ENCODE data around the gene SPATA25.

SPATA25 gene

DNA sequence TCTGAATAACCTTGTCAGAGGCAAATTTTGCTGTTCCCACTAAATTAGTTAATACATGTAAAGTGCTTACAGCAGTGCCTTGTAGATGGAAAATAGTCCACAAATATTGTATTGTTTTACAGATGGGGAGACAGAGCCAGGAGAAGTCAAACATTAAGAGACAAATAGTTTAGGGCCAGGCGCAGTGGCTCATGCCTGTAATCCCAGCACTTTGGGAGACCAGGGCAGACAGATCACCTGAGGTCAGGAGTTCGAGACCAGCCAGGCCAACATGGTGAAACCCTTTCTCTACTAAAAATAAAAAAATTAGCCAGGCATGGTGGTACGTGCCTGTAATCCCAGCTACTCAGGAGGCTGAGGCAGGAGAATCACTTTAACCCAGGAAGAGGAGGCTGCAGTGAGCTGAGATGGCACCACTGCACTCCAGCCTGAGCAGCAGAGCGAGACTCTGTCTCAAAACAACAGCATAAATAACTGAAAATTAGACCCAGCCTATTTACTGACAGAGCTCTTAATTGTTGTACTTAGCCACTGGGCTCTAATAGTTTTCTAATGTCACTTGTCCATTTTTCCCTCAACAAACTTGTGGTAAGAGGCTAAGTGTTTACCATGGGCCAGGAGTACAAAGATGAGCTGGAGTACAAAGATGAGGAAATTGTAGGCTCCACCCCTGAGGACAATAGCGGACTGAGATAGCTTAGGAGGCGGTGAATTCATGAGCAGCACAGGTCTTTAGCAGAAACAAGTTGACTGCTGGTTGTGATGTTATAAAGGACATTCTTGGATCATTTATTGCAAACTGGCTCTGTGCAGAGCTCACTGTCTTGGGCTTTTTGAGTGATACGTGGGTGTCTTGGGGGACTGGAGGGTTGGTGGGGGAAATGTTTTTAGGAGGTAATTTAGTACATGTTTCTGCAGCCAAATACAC, 23.6 kb downstream of the SPATA25 start:
- no peak for DNase-seq

DNA sequence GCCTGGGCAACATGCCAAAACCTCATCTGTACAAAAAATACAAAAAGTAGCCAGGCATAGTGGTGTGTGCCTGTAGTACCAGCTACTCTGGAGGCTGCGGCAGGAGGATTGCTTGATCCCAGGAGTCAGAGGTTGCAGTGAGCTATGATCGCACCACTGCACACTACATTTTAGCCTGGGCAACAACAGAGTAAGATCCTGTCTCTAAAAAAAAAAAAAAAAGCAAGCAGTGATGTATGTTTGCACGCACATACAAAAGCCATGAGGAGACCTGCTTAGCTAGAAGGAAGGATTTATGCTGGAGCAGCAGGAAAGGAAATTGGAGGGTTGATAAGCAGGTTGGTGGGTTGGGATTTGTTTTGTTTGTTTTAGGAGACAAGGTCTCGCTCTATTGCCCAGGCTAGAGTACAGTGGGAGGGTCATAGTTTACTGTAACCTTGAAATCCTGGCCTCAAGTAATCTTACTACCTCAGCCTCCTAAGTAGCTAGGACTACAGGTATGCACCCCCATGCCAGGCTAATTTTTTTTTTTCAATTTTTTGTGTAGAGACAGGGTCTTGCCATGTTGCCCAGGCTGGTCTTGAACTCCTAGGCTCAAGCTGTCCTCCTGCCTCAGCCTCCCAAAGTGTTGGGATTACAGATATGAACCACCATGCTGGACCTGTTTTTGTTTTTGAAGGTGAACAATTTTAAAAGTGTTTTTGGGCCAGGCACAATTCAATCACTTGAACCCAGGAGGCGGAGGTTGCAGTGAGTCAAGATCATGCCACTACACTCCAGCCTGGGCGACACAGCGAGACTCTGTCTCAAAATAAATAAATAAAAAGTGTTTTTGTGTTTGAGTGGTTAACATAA, 26.0 kb downstream of the SPATA25 start:
- no peak for DNase-seq

DNA sequence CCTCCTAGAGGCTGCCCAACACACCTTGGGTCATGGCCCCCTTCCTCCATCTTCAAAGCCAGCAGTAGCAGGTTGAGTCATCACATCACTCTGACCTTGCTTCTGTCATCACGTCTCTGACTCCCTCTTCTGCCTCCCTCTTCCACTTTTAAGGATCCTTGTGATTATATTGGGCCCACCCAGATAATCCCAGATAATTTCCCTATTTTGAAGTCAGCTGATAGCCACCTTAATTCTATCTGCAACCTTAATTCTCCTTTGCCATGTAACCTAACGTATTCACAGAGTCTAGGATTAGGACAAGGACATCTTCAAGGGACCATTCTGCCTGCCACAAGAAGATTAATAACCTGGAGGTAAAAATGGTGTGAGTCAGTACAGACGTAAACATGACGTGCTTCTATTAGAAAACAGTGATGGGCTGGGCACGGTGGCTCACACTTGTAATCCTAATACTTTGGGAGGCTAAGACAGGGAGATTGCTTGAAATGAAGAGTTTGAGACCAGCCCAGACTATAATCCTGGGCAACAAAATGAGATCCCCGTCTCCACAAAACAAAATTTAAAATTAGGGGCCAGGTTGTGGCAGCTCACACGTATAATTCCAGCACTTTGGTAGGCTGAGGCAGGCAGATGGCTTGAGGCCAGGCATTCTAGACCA, 26.7 kb downstream of the SPATA25 start:
- DNase-seq = no peak

DNA sequence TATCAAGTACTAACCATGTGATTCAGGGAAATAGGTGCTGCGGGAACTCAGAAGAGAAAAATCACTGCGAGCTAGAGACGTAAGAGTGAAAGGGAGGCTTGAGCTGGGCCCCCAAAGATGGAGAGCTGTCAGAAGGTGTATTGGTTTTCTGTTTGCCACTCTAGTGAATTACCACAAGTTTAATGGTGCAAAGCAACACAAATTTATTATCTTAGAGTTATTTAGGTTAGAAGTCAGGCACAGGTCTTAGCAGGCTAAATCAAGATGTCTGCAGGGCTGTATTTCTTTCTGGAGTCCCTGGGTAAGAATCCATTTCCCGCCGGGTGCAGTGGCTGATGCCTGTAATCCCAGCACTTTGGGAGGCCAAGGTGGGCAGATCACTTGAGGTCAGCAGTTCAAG, 27.5 kb downstream of the SPATA25 start:
- no peak for DNase-seq

DNA sequence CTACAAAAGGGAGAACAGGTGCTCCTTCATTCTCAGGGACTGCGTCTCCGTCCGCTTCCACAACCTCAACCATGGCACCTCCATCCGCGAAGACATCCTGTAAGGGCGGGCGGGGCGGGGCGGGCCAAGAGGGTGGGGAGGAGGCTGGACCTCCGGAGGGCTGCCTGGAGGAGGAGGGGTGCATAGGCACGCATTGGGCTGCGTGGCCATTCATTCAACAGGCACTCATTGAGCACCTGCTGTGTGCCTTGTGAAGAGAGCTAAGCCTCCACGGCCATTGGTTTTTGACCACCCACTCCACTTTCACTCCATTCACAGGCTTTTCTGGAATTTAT, 29.6 kb downstream of the SPATA25 start:
- peak; percentile 40 to 45 for DNase-seq

DNA sequence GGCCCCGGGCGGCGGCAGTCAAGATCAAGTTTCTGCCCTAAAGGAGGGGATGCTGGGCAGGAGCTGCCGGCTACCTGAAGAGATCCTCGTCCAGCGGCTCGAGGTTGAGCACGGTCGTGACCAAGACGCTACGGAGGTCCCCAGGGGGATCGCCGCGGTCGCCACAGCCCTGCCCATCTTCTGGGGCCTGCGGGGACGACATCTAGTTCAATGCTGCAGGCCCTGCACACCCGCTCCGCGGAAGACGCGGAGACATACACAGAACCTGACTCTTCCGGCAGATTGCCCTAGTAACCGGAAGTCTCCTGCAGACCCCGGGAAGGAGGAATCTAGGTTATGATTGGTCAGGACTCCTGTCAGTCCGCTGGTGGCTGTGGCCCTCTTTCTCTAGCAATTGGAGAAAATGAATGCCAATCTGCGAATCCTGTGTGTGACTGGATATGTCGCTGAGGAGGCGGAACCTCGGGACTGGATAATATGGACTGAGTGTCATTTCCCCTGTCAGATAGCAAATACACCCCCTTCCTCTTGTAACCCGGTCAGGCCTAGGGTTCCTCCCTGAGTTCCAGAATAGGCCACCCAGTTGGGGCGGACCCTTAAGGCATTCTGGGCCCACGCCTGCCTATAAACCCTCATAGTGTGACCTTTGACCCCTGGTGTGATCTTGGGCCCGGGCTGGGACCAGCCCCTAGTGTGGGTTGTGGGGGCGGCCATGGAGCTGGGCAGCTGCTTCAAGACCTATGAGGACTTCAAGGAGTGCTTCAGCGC, 30.1 kb downstream of the SPATA25 start, which contains the start of the genes ACOT8 and ZSWIM3:
Gene ACOT8, minus strand, starts transcription at position 279 of the 768 bp plus-strand sequence. Its CDS starts 77 bp downstream, at position 202.
Gene ZSWIM3, plus strand, starts transcription at position 501 of the 768 bp plus-strand sequence. Its CDS starts 212 bp downstream, at position 713.
- DNase-seq = peak; percentile 98 to 99

DNA sequence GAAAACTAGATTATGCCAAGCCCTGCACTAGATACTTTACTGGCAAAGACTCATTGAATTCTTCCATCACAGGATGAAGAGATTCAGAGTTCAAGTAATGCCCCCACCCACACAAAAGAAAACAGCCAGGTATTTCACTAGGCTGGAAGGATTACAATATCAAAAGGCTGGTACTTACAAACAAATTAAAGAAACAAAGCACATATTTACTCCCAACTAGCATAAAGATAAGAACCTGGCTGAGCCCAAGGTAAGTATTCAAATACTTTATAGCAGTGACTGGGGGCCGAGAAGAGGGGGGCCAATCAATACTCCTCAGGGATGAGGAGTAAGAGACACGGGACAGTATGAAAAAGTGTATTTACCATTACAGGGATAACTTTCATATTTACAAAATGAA, 33.9 kb downstream of the SPATA25 start:
- DNase-seq = no peak

DNA sequence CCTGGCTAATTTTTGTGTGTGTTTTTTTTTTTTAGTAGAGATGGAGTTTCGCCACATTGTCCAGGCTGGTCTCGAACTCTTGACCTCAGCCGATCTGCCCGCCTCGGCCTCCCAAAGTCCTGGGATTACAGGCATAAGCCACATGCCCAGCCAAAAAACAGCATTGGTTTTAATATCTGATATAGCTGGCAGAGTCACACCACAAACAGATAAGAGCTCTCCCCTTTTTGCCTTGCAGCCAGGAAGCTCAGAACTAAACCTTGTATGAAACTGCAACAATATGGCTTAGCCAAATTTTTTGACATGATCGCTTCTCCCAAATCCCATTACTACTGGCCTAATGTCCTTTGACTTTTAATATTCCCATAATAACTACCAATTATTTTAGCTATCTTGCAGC, 35.1 kb downstream of the SPATA25 start:
- DNase-seq = no peak

DNA sequence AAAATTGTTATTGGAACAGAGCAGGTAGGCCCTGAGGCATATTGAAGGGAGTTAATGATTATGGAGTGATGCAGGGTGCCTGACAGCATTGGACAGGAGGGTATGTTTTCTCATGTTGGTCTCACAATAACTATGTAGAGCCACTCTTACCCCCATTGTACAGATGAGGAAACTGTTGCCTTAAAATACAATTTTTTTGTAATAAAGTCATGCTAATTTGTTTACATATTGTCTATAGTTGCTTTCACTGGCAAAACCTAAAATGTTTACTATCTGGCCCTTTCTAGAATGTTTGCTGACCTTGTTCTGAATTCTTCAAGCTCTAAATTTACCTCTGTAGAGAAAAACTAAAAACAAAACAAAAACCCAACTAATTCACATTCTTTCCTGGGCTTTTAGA, 35.9 kb downstream of the SPATA25 start:
- no peak for DNase-seq

DNA sequence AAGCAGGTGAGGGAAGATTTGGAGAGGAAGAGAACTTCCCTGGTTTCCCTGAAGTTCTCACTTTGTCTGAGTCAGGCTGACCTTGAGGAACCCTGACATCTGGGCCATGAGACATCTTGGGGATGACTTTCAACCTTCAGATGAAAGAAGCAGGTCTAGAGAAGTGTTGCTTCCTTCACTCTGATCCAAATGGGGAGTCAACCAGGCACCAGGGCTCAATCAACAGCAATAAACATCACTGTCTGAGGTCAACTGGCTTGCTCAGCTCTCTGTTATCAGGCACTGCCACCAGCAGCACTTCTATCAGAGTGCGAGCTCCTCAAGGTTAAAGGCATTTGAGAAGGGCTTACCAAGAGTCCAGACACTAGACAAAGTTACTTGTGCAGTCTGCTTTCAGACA, 36.5 kb downstream of the SPATA25 start:
- DNase-seq = no peak

DNA sequence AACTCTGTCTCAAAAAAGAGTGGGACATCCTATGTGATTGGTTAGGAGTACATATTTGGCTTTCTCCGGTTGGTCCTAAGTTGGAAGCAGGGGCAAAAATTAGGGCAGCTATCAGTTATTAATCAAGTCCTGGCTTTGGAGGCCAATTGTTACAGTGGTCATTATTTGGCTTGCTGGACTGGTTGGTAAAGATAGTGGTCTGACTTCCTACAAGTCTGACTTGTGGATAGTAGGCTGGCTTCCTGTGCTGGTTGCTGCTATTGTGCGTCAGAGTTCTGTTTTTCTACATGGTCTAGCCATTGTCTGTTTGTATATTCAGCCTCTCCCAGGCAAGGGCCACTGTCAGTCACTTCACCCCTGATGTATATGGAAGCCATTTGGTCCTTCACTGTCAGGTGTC, 37.2 kb downstream of the SPATA25 start:
- DNase-seq = no peak

DNA sequence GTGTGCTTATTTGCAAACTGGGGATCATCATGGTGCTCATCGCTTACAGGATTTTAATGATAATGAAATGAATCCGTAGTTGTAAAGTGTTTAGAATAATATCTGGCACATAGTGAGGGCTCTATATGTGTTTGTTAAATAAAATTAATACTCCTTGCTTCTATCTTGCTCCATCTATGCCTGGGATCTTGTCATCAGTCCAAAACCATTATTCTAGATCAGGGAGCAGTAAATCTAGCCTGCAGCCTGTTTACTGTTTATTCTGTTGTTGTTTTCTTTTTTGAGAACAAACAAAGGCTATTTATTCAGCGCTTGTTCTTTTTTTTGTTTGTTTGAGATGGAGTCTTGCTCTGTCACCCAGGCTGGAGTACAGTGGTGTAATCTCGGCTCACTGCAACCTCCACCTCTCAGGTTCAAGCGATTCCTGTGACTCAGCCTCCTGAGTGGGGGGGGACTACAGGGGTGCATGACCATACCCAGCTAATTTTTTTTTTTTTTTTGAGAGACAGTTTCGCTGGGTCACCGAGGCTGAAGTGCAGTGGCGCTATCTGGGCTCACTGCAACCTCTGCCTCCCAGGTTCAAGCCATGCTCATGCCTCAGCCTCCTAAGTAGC, 38.3 kb downstream of the SPATA25 start:
- DNase-seq = no peak

DNA sequence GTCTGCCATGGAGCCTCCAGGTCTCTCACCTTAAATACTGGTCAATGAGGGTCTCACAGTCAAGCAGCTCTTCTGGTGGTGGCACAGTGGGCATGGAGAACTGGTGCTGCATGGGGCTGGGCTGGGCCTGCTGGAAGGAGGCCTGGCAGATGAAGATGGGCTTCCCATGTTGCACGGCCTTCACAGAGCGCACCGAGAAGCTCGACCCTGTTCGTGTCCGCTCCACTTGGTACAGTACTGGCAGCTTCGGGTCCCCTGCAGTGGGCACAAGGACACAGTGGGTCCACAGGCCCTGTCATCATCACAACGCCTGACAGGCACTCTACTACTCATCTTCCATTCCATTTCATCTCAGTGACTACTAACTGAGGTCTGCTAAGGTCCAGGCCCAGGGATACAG, 39.0 kb downstream of the SPATA25 start:
- DNase-seq = no peak

DNA sequence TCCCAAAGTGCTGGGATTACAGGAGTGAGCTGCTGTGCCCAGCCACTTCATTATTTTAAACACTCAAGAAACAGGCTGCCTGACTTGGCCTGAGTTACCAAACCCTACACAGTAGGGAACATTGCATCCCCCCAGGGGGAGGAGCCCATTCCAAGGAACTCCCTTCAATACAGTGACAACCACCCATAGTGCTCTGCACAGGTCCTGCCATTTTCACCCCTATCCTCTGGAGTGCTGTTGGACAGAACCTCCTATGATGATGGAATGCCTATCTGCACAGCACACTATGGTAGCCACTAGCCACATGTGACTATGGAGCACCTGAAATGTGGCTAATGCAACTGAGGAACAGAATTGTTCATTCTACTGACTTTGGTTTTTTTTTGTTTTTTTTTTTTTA, 42.0 kb downstream of the SPATA25 start:
- no peak for DNase-seq

DNA sequence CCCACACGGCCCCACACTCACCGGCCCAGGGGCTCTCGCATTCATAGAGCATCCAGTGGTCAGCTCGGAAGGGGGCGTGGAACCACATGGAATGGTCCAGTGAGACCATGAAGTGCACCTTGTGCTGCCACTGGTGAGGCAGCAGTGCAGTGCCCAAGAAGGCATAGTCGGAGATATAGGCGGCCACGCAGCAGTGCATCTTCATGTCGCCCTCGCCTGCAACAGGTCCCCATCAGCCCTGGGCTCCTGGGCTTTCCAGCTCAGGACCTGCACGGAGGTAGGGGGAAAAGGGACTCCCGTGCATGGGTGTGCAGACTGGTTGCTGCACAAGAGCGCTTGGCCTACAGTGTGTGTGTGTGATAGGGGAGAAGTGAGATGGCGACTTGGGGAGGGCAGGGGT, 43.9 kb downstream of the SPATA25 start:
- DNase-seq = no peak

DNA sequence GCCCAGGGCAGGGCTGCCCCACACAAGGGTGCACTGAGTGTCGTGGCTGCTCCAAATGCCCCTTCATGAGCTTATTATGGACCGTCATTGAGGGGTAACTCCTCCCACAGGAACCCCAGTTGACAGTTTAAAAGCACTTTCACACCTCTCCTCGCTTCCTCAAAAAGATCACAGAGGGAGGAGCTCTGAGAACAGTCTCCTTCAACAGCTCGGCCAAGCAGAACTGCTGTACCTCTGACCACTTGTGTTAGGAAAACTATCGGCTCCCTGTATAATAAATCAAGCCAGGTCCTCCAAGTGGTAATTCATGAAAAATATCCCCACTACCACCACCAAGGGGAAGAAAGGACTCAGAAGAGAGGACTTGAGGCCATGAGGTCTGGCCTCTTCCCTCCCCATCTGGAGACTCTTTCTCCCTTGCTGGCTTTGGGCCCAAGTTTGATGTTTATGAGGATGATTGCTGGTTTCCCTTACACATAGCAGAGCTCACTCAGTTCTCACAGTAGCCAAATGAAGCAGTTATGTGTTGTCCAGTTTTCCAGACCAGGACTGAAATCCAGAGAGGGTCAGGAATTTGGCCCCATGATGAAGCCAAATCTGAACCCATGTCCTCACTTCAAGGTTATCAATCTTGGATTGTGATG, 45.1 kb downstream of the SPATA25 start:
- no peak for DNase-seq

DNA sequence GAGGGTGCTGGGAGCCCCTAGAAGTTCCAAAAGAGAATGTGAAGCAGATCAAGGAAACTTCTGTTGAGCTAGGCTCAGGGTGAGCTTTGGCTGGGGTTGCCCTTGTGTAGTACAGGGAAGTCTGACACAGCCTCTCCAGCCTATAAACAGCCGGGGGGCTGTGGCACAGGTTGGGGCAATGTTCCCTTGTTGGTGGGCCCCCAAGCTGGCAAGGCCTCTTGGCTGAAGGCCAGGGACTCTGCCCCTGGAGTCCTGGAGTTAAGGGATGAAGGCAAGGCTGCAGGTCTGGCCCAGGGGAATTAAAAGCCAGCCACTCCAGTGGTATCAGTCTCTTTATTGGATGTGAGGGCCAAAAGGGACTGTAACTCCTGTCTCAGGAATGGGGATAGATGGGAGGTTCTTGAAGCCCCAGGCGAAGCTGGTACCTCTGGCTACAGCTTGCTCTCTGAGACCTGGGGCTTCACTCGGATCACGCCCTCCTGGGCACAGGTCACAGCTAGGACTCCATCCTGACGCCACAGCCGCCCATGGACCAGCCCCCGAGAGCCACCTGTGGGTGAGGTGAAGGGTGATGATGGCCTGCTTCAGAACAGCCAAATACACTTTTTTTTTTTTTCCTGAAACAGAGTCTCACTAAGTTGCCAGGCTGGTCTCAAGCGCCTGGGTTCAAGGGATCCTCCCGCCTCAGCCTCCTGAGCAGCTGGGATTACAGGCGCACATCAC, 45.9 kb downstream of the SPATA25 start:
- no peak for DNase-seq

DNA sequence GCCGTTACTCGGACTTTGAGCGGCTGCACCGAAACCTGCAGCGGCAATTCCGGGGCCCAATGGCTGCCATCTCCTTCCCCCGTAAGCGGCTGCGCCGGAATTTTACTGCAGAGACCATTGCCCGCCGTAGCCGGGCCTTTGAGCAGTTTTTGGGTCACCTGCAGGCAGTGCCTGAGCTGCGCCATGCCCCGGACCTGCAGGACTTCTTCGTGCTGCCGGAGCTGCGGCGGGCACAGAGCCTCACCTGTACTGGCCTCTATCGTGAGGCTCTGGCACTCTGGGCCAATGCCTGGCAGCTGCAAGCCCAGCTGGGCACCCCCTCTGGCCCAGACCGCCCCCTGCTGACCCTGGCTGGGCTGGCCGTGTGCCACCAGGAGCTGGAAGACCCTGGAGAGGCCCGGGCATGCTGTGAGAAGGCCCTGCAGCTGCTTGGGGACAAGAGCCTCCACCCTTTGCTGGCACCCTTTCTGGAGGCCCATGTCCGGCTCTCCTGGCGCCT, 46.7 kb downstream of the SPATA25 start:
- no peak for DNase-seq

DNA sequence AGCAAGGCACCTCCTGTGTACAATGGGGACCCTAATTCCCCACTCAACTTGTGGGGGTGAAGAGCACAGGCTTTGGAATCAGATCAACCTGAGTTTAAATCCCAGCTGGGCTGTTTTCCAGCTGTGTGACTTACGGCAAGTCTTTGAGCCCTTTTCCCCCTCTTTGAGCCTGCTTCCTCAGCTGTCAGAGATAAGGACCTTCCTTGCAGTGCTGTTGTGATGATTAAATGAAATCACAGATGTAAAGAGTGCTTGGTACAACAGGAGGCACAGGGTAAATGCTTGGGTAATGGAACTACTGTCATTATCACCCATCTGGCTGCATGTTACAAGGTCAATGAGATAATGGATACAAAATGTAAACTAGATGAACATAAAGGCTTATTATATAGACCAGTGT, 50.6 kb downstream of the SPATA25 start:
- DNase-seq = no peak

All from AML-193 (cell line).